Anterior cingulate cortex (tissue), 58 donors: ENCODE data around the gene DHPS.
A peak's percentile ranks its signal among the peaks of the same experiment; 100 is the strongest.
"Not testable (repeated sequence)": the region's sequence is repeated elsewhere in the genome, so short reads cannot be mapped to it uniquely, and the experiment has no call there.

Experiments
- DNase-seq, 58 donors: peaks; one replicate each; lab custom pipeline; 2025; lab: John Stamatoyannopoulos, UW

DHPS gene

DNA sequence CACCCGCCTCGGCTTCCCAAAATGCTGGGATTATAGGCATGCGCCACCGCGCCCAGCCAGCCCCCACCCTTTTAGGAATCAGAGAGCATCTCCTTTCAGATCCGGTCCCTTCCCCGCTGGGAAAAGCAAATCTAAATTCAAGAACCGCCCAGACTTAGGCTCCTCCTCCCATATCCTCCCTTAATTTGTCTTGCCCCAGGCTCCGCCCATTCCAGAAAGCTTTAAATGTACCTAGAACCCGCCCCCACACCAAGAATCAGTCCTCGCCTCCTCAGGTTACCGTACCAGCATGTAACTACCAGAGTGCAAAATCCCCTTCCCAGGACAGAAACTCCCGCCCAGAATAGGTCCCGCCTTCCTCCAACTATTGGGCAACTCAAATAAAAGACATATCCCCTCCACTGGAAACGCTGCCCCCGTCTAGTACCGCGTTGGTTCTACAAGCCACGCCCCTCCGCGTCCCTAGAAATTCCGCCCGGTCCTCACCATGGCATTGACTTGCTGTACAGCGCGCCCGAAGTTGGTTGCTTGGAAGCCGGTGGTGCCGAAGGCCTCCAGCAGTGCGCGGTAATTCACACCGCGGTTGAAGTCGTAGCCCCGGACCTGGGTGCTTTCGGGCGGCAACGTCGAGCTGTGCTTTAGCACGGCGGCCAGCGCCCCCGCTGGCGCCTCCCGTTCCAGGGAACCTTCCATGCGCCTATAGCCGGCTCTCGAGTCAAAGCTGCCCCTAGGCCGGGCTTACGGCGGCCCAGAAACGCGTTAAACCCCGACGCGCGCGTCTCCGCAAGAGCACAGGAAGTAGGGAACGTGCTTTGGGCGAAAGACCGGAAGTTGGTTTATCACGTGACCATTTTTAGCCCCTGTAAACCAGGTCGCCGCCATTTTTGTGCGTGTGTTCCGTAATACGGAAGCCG, at the start of gene DHPS:
Gene DHPS, minus strand, starts transcription at position 807 of the 914 bp plus-strand sequence. Its CDS starts 114 bp downstream, at position 693.
- peak; percentile 40 to 95 (median 82) for DNase-seq

DNA sequence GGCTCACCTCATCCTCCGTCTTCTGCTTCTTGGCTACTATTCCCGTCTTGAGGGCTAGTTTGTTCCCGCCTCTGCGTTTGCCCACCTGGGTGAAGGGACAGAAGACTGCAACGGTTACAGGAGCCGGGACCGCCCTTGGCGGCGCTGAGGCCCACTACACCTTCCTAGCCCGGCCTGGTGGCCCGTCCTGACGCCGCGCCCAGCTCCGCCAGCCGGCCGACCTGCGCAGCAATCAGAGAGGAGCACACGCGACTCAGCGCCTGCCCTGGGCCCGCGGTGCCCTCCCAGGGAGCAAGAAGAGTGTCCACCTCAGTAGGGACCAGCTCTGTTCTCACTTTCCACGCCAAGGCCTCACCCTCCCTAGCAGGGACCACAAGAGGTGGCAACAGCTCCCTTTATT, 49.7 kb upstream of the DHPS start:
- no peak for DNase-seq

DNA sequence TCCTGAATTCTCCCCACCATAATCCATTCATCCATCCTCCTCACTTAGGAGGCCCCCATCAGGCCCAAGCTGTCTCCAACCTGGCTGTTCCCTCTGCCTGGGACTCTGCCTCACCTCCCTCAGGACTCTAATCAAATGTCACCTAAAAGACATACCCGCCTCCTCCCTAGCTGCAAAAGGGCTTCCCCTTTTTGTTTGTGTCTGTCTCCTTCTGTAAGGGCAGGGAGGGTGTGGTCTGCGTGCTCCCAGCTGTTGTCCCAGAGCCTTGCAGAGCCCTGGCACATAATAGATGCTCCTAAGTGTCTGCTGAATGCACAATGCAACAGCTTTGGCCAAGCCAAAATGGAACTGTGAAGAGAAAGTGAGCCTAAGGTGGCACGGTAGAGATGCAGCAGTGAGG, 48.4 kb upstream of the DHPS start:
- no peak for DNase-seq

- DNase-seq = no peak
Observed at GRCh38 chr19:12727745-12728433, 46.2 kb upstream of the DHPS start.

DNA sequence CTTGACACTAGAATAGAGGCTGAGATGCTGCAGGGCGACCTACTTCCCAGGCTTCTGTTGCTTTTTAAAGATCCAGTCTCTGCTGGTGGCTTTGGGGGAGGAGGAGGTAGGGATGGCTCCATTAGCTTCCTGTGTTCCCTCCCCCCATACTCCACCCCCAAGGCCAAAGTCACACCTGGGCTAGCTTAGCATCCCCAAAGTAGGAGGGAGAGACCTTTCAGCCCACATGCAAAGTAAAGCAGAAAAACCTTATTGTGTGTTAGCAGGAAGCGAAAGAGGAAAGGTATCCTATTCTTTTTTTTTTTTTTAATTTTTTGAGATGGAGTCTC, 45.3 kb upstream of the DHPS start:
- no peak for DNase-seq

- DNase-seq = not testable (repeated sequence)
Observed at GRCh38 chr19:12725612-12726011, 43.9 kb upstream of the DHPS start.

GRCh38 chr19:12723641-12724426, 42.2 kb upstream of the DHPS start, which contains the start of gene TNPO2:
TNPO2 (minus strand) TSS chr19:12723932; CDS start chr19:12720977, 2,955 bp downstream.
- DNase-seq = peak in 56 of 58 donors; percentile 4 to 73 (median 46)

- DNase-seq = no peak
Observed at GRCh38 chr19:12723381-12723640, 41.6 kb upstream of the DHPS start.

DNA sequence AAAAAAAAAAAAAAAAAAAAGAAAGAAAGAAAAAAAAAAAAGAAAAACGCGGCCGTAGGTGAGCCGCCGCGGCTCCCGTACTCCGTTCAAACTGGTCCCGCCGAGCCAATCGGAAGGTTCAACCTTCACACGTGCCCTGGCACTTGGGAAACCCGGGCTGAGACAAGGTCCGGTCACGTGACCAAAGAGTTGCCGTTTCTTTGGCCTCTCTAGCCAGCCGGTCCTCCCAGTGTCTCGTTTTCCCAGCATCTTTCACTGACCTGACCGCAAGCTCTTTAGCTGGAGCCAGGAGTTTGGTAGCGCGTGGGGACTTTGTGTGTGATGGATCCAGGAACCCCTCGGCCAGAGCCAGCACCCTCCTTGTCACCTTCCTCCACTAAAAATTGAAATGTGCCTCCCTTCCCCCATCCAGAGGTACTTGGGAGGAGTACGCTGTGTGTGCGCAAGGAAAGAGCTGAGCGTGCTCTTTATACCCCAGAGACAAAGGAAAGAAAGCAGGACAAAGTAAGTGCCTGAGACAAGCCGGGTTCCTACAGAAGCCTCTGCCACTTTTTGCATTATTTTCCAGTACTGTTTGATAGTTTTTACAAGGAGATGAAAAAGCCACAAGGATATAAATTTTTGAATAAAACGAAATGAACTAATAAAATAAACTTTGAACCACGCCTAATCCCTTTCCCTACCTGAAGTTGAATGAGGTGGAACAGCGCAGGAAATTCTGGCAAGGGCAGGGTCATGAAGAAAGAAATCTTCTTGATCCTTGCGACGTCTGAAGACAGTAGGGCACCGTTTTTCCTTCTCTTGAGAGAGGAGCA, 41.1 kb upstream of the DHPS start:
- peak; percentile 34 to 99 (median 93) for DNase-seq

DNA sequence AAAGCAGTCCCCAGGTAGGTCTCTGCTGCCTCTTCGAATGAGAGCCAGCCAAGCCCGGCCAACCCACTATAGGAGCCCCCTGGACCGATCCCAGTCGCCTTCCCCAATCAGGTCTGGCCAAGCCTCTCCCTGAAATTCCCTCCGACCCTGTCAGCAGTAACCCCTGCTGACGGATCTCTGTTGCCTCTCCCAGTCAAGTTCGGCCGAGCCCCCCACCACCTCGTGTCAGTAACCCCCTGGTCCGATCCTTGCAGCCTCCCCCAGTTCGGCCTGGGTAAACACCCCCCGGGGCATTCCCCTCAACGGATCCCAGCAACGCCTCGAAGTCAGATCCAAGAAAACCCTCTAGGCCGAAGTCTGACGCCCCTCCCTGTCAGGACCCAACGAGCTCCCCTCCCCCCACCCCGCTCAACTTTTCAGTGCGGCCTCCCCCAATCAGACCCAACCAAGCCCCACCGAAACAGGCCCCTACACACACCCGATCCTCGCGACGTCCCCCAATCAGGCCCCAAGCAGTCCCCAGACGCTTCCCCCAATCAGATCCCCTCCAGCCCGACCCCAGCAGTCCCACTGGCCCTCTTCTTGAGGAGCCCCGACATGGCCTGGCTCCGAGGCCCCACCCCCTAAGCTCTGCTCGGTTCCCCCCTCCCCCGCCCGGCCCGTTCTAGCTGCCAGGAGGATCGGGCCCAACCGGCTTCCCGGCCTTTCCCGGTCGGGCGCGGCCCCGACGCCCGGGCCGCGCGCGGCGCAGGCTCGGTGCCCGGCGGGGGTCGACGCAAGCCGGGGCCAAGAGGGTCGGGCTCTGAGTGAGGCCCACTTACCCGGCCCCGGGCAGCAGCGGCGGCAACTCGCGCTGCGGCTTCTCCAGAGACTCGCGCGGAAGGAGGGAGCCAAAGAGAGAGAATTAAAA, 40.2 kb upstream of the DHPS start:
- DNase-seq = peak in 51 of 58 donors; percentile 9 to 77 (median 54)

DNA sequence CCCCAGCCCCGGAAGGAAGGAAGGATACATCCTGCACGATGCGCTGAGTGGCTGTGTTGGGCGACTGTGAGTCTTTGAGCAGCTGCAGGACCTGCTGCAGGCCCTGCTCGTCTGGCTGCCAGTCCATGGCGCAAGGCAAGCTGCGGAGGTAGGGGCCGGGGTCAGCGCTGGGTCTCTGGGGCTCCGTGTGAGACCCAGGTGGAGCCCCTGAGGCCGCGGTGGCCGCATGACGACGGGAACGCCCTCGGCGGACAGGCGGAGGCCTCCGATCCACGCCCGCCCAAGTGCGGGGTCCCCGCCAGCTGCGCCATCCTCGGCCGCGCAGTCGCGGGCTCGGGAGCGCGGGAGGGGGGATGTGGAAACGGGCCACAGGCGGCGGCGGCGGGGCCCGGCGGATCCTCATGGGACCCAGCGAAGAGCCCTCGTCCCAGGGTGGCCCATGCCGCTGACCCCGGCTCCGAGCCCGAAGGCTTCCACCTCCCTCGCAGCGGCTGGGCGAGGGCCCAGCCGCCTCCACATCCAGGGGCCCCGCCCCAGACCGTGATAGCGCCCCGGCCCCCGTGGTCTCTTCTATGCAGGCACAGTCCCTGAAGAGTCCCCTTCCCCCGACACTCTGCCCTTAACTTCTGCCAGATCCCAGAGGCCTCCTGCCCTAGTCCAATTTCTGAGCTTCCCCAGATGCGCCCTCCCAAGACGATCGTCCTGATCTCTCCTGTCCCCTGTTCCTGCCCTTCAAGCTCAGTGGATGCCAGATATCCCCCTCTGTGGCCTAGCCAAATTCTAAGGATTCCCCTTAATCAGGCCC, 39.4 kb upstream of the DHPS start:
- DNase-seq = peak in 23 of 58 donors; percentile 4 to 62 (median 26)

DNA sequence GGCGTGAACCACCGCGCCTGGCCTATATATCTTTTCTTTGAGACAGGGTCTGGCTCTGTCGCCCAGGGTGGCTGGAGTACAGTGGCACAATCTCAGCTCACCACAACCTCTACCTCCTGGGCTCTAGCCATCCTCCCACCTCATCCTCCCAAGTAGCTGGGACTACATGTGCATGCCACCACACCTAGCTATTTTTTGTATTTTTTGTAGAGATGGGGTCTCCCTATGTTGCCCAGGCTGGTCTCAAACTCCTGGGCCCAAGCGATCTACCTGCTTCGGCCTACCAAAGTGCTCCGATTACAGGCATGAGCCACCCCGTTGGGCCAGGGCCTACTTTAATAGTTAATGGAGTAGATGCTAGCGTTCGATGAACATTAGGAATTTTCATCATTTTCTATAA, 38.6 kb upstream of the DHPS start:
- DNase-seq = no peak

DNA sequence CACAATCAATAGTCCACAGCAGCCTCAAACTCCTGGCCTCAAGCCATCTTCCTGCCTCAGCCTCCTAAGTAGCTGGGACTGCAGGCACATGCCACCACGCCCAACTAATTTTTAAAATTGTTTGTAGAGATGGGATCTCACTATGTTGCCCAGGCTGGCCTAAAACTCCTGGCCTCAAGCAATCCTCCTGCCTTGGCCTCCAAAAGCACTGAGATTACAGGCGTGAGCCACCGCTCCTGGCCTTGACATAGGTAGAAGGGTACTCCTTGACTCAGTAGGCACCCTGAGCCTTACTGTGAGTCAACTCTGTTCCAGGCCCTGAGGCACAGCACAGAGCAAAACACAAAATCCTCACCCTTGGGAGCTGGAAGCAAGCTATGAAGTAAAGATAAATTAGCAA, 34.2 kb upstream of the DHPS start:
- no peak for DNase-seq

DNA sequence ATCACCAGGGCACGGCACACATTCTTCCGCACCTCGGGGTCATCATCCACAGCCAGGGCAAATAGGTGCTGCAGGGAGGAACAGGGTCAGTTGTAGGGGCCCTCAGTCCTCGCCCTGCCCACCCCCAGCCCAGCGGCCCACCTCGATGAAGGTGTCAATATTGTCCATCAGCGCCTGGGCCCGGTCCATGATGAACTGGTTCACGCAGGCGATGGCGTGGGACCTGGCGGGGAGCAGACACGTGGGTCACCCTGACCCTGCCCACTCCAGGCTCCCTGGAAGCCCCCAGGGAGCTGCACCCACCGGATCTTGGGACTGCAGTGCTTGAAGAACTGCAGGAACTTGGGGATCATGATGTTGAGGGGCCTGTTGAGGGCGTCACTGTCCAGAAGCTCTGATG, 33.4 kb upstream of the DHPS start:
- no peak for DNase-seq

DNA sequence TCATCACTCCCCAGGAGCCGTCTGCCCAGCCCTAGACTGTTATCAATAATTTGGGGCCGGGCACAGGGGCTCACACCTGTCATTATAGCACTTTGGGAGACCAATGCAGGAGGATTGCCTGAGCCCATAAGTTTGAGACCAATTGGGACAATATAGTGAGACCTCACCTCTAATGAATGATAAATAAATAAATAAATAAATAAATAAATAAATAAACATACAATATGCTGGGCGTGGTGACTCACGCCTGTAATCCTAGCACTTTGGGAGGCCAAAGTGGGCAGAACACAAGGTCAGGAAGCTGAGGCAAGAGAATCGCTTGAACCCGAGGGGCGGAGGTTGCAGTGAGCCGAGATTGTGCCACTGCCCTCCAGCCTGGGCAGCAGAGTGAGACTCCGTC, 31.6 kb upstream of the DHPS start:
- DNase-seq = not testable (repeated sequence)

DNA sequence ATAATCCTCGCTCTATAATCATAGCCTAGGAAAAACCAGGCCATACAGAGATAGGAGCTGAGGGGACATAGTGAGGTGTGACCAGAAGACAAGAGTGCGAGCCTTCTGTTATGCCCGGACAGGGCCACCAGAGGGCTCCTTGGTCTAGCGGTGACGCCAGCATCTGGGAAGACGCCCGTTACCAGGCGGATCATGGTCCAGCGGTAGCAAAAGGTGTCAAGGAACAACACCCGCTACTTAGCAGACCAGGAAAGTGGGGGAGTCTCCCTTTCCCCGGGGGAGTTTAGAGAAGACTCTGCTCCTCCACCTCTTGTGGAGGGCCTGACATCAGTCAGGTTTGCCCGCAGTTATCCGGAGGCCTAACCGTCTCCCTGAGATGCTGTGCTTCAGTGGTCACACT, 30.4 kb upstream of the DHPS start:
- DNase-seq = peak in 1 of 58 donors; percentile 39

DNA sequence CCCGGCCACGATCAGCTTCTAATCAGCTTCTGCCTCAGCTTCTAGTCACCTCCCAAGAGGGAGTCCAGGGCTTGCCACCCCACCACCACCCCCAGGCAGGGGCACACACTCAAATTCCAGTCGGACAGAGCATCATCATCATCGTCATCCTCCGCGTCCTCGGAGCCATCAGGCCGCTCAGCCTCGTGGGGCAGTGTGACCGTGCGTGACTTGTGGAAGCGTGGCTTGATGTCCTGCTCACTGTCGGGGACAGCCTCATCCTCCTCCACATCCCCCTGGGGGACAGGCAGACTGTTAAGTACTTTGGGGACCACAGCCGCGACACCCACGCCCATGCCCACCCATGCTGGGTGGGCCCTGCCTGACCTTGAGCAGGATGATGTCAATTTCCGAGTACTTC, 29.5 kb upstream of the DHPS start:
- no peak for DNase-seq

- DNase-seq = no peak
Observed at GRCh38 chr19:12708641-12709040, 27.0 kb upstream of the DHPS start.
